GM21526 (cell line): ENCODE results near the gene SORCS2.

ENCODE experiments used
- ATAC-seq: cut with Tn5 transposase; IDR thresholded peaks from one replicate; pipeline ENCODE4 v1.9.1; 2021; ENCODE audit warnings: moderate library complexity; ENCODE audit not compliant: unreplicated experiment, low FRiP score

SORCS2 gene

GRCh38 chr4:7700665-7701064, 508.3 kb downstream of the SORCS2 start:
- no peak for ATAC-seq

- no peak for ATAC-seq
These were observed 509.7 kb downstream of the SORCS2 start for GRCh38 chr4:7701866-7702649.

- no peak for ATAC-seq
These were observed 511.4 kb downstream of the SORCS2 start for GRCh38 chr4:7703688-7704087.

GRCh38 chr4:7704091-7704490, 511.8 kb downstream of the SORCS2 start:
- ATAC-seq: no peak

- ATAC-seq: no peak
These were observed 512.3 kb downstream of the SORCS2 start for GRCh38 chr4:7704625-7705024.

GRCh38 chr4:7705062-7705461, 512.7 kb downstream of the SORCS2 start:
- no peak for ATAC-seq

- no peak for ATAC-seq
These were observed 513.3 kb downstream of the SORCS2 start for GRCh38 chr4:7705593-7705992.

- no peak for ATAC-seq
These were observed 515.9 kb downstream of the SORCS2 start for GRCh38 chr4:7708238-7708637.

- no peak for ATAC-seq
These were observed 516.6 kb downstream of the SORCS2 start for GRCh38 chr4:7708981-7709380.

- ATAC-seq: no peak
These were observed 517.1 kb downstream of the SORCS2 start for GRCh38 chr4:7709431-7709830.

GRCh38 chr4:7710126-7710525, 517.8 kb downstream of the SORCS2 start:
- no peak for ATAC-seq

- ATAC-seq: no peak
These were observed 518.4 kb downstream of the SORCS2 start for GRCh38 chr4:7710576-7711306.

GRCh38 chr4:7711307-7711963, 519.1 kb downstream of the SORCS2 start:
- ATAC-seq: no peak

- no peak for ATAC-seq
These were observed 519.8 kb downstream of the SORCS2 start for GRCh38 chr4:7712021-7712671.

- ATAC-seq: no peak
These were observed 521.4 kb downstream of the SORCS2 start for GRCh38 chr4:7713757-7714156.

GRCh38 chr4:7714176-7714575, 521.8 kb downstream of the SORCS2 start:
- ATAC-seq: no peak

- ATAC-seq: no peak
These were observed 522.4 kb downstream of the SORCS2 start for GRCh38 chr4:7714738-7715137.

GRCh38 chr4:7715271-7716009, 523.1 kb downstream of the SORCS2 start:
- no peak for ATAC-seq

GRCh38 chr4:7716010-7716721, 523.8 kb downstream of the SORCS2 start:
- ATAC-seq: no peak

GRCh38 chr4:7717161-7717560, 524.8 kb downstream of the SORCS2 start:
- ATAC-seq: no peak
